Measurements from ENCODE around the gene SPATA45.
A peak's percentile ranks its signal among the peaks of the same experiment; 100 is the strongest.
"Not testable (repeated sequence)": the region's sequence is repeated elsewhere in the genome, so short reads cannot be mapped to it uniquely, and the experiment has no call there.

The SPATA45 gene

DNA sequence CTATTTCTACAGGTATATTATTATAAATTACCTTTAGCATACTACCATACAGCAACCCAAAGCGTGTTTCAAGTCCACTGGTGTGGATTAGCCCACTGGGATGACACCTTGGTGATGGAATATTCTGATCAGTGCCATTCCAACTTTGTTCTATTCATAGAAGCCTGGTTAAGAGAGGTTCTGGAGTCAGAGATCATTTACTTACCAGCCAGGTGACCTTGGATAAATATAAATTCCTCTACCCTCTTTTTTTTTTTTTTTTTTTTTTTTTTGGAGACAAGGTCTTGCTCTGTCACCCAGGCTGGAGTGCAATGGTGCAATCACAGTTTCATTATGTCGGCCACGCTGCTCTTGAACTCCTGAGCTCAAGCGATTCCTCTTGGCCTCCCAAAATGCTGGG lies at the start of gene SPATA45:
SPATA45 (minus strand) TSS at position 101 of the 400 bp plus-strand sequence. CDS start 11,500 bp downstream, outside the sequence.
- no peak for DNase-seq

DNA sequence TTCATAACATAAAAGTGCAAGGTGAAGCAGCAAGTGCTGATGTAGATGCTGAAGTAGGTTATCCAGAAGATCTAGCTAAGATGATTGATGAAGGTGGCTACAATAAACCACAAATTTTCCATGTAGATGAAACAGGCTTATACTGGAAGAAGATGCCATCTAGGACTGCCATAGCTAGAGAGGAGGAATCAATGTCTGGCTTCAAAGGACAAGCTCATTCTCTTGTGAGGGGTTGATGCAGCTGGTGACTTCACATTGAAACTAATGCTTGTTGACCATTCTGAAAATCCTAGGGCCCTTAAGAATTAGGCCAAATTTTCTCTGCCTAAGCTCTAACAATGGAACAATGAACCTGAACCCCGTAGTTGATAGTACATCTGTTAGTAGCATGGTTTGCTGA lies 44.7 kb upstream of the SPATA45 start:
- DNase-seq = no peak

DNA sequence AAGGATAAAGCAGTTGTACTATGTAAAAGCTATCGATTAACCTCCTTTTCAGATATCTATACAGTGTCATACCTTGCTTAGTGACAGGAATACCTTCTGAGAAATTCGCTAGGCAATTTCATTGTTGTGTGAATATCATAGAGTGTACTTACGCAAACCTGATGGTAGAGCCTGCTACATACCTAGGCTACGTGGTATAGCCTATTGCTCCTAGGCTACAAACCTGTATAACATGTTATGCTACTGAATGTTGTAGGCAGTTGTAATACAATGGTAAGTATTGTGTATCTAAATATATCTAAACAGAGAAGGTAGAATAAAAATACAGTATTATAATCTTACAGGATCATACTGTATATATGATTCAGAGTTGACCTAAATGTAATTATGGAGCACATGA lies 37.1 kb upstream of the SPATA45 start:
- DNase-seq = no peak

DNA sequence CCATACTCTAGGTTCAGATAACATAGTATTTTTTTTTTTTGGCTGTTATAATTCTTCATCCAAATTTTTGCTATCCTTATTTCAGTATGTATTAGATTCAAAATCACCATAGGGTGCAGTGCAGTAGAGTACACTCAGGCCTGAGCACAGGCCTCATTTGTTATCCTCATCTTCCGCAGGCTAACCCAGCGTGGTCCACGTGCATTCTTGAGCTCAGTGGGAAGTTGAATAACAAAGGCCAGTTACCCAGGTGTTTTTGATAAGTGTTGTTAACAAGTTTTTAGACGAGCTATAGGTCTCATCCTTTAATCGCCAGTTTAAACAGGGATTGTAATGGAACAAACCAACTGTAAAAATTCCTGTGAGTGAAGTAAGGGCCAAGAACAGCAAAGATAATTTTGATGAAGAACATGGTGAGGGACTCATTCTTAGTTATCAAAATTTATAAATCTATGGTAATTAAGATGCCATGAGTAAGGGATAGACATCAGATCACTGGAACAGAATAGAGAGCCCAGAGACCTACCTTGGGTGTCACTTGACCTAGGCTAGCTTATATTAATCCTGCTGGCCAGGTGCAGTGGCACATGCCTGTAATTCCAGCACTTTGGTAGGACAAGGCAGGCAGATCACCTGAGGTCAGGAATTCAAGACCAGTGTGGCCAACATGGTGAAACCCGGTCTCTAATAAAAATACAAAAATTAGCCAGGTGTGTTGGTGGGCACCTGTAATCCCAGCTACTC lies 32.7 kb upstream of the SPATA45 start:
- no peak for DNase-seq

DNA sequence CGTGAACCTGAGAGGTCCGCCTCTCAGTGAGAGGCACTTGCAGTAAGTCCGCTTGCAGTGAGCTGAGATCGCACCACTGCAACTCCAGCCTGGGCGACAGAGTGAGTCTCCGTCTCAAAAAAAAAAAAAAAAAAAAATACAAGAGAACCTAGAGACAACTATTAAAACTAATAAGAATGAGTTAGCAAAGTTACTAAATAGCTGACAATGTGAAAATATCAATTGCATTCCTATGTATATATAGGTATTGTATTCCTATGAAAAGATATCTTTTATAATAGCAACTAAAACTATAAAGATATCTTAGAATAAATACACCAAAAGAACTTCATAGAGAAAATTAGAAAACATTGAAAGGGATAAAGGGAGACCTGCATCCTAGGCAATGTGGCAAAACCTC lies 31.0 kb upstream of the SPATA45 start:
- DNase-seq = no peak

DNA sequence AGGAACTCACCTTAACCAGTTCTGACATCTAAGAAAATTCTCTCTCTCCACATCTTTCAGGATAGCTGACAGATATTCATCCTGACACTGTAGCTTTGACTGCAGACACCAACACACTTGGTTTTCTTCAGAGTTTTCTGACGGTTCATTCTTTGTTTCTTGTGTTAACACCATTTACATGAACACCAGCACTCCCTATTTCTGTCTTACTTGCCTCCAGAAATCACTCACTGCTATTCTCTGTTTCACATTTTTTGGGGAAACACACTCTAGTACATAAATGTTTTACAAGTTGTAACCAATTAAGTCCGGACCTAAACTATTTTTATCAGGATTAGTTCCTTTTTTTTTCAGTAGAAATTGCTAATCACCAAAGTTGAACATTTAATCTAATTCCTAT lies 26.1 kb upstream of the SPATA45 start:
- DNase-seq = no peak

DNA sequence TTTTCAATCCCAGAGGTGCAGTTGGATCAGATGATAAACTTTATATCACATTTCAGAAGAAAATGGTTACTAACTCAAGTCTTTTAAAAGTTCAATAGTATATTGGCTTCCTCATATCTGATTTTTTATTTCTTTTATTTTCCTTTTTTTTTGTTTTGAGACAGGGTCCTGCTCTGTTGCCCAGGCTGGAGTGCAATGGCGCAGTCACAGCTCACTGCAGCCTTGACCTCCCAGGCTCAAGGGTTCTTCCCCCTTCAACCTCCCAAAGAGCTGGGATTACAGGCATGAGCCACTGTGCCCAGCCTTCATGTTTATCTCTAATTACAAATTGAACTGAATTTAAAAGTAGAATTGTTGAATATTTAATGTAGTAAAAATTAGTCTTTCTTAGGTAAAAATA lies 24.5 kb upstream of the SPATA45 start:
- DNase-seq = no peak

DNA sequence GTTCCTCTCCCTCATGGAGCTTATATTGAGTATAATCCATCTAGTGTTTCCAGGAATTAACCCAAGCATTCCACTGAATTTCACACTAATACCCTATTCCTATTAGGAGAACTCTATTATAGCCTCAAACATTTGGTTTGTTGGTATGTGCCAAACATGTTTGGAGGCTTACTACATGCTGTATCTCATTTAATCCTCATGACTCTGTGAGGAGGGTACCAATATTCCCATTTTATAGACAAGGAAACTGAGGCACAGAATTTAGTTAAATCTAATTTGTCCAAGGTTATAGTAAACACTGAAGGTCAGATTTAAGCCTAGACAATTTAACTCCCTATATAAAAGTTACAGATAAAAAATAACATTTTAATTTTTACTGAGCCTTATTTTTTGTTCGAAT lies 19.7 kb upstream of the SPATA45 start:
- no peak for DNase-seq

DNA sequence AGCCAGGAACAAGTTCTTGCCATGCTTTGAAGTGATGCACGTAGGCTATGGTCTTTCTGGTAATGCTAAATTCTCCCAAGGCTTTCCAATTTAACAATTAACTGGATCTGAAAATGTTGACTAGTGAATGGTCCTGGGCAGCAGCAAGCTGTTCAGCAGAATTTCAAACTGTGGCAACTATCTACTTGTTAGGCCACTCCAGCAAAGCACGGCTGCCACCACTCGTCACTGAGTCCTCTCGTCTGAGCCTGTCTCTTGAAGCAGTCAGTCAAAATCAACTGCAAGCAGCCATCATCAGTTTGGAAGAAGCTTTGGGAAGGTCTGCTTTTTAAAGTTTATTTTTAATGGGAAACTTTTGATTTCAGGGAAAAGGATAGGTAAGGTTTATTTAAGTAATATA lies 16.8 kb upstream of the SPATA45 start:
- DNase-seq = no peak

DNA sequence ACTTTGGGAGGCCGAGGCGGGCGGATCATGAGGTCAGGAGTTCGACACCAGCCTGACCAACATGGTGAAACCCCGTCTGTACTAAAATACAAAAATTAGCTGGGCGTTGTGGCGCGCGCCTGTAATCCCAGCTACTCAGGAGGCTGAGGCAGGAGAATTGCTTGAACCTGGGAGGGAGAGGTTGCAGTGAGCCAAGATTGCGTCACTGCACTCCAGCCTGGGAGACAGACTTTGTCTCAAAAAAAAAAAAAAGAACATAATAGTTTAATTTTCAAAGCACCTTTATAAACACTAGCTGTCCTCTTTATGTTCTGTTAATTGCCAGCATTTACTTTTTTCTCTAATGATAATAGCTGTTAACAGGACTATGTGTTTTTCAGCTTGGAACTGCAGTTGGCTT lies 15.9 kb upstream of the SPATA45 start:
- DNase-seq = not testable (repeated sequence)

DNA sequence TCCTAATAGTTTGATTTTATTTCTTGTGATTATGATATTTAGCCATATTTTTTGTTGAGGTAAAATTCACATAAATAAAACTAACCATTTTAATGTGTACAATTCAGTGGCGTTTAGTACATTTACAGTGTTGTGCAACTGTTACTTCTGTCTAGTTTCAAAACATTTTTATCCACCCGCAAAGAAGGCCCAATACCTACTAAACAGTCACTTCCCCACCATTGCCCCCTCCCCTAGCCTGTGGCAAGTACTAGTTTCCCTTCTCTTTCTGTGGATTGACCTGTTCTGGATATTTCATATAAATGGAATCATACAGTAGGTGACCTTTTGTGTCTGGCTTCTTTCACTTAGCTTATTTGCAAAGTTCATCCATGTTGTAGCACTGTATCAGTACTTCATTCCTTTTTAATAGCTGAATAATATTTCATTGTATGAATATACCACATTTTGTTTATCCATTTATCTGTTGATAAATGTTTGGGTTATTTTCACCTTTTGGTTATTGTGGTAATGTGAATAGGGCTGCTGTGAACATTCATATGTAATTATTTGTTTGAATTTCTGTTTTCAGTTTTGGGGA lies 14.8 kb upstream of the SPATA45 start:
- DNase-seq = no peak

DNA sequence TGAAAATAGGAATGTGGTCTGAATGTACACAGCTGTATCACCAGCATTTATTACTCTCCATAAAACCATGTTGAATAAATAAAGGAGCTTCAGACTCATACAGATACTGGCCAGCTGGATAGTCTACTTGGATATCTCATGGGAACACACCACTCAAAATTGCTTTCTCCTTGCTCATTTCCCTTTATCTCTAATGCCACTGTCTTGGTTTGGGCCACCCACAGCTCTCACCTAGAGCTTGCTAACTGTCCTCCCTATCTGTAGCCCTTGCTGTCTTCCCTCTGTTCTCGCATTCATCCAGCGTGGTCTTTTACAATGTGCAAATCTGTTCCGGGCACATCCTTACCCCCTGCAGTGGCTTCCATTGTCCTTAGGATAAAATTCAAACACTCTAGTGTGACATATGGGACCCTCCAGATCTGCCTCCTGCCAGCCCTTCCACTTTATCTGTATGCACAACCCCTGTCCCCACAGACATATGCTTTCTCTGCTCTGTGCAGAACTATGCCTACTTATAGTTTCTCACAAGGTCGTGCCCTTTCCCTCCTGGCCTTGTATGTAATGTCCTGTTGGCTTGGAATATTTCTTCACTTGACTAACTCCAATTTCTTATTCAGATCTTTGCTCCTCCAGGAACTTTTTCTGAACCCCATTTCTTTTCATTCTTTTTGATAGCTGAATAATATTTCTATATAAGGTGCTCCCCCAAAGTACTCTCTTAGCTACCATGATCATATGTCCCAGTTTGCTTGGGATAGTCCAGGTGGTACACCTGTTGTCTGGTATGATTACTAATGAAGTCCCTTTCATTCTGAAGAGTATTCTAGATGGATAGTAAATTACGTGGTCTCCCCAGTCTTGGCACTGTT lies 13.5 kb upstream of the SPATA45 start:
- DNase-seq = no peak

DNA sequence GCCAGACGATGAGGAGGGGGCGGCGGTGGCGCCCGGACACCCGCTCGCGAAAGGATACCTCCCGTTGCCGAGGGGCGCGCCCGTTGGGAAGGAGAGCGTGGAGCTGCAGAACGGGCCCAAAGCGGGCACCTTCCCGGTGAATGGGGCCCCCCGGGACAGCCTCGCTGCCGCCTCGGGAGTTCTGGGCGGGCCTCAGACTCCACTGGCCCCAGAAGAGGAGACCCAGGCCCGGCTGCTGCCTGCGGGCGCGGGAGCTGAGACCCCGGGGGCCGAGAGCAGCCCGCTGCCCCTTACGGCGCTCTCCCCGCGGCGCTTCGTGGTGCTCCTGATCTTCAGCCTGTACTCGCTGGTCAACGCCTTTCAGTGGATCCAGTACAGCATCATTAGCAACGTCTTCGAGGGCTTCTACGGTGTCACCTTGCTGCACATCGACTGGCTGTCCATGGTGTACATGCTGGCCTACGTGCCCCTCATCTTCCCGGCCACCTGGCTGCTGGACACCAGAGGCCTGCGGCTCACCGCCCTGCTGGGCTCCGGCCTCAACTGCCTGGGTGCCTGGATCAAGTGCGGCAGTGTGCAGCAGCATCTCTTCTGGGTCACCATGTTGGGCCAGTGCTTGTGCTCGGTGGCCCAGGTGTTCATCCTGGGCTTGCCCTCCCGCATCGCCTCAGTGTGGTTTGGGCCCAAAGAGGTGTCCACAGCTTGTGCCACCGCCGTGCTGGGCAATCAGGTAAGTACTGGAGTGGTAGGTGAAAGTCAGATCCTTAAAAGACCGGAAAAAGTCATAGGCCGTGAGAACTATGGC lies 11.2 kb upstream of the SPATA45 start:
- DNase-seq = peak; percentile 12 to 14

DNA sequence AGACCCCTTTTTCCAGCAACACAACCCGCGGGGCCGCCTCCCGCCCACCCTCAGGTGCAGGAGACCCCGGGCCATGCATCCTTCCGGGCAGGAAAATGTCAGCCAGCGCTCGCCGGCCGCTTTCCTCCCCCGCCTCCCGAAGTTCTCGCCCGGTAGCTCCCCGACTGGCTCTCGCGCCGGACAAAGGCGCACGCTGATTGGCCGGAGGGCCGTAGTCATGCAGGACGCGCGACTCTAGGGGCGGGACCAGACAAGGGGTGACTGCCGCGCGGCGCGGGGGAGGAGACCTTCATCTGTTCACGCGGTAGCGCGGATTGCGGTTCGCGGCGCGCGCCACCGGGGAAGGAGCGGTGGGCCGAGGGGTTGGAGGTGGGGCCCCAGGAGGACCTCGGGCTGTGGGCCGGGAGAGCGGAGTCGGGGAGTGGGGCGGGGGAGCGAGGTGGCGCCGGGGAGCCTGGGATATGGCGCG lies 10.6 kb upstream of the SPATA45 start, which contains the start of gene FLVCR1:
FLVCR1 (plus strand) TSS at position 284 of the 469 bp plus-strand sequence; CDS start at position 462, 178 bp downstream.
- peak; percentile 86 to 89 for DNase-seq

DNA sequence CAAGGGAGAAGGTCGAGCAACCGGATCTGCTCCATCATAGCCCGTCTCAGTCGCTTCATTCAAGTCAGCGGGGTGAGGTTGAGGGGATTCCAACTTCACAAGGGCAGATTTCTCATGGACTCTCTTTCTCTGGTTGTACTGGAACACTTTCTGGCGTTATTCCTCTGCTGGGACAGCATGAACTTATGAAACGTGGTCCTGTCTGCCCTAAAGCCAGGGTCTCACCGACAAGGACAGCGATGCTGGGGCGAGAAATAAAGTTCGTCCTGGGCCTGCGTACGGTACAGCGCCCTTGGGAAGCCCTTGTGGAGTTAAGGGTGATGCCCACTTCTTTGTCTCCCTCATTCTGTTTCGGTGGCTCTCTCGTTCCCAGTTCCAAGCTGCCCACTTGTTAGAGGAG lies 9.3 kb upstream of the SPATA45 start:
- DNase-seq = no peak

DNA sequence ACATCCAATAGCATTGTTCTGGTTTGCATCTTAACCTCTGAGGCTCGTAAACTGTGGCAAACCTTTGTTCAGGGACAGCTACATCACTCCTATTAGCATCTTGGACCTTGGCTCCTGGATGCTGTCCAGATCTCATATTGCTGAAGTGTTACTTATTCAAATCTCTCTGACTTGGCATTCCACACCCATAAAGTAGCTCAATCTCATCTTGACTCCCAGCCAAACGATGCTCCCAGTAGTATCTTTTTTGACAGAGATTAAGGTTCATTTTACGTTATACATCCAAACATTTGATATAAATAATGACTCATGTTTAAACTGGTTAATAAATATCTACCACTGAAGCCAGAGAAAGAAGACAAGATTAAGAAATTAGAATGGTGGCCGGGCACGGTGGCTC lies 6.2 kb upstream of the SPATA45 start:
- DNase-seq = no peak

DNA sequence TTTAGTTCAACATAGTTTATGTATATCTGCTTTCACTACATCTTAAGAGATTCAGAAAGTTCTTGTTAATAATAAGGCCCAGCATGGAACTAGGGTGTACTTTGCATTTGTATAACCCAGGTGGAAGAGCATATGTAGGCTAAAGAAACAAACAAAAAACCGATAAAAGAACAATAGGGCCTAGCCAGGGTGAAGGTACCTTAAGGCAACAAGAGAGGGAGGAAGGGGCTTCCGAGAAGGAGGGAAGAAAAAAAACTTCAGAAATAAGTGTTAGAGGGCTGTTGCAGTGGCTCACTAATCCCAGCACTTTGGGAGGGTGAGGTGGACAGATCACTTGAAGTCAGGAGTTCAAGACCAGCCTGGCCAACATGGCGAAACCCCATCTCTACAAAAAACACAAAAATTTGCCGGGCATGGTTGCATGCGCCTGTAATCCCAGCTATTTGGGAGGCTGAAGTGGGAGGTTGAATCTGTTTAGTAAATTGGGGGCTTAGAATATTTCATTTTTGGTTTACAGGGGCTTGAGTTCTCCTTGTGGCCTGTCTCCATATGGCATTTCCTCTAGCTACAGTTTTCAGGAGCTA lies 4.7 kb upstream of the SPATA45 start:
- no peak for DNase-seq

DNA sequence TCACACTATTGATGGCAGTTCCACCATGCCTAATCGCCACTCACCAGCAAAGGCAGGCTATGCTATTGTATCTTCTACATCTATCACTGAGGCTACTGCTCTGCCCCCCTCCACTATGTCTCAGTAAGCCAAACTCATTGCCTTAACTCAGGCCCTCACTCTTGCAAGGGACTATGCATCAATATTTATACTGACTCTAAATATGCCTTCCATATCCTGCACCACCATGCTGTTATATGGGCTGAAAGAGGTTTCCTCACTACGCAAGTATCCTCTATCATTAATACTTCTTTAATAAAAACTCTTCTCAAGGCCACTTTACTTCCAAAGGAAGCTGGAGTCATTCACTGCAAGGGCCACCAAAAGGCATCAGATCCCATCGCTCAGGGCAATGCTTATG lies 2.9 kb downstream of the SPATA45 start:
- not testable (repeated sequence) for DNase-seq

DNA sequence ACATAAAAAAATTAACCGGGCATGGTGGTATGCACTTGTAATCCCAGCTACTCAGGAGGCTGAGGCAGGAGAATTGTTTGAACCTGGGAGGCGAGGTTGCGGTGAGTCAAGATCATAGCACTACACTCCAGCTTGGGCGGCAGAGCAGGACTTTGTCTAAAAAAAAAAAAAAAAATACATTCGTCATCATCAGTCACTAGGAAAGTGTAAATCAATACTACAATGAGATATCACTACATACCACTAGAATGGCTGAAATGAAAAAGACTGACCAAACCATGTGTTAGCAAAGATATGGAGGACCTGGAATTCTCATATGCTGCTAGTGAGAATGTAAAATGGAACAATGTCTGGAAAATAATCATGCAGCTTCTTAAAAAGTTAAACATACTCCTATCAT lies 9.3 kb downstream of the SPATA45 start:
- DNase-seq = no peak

DNA sequence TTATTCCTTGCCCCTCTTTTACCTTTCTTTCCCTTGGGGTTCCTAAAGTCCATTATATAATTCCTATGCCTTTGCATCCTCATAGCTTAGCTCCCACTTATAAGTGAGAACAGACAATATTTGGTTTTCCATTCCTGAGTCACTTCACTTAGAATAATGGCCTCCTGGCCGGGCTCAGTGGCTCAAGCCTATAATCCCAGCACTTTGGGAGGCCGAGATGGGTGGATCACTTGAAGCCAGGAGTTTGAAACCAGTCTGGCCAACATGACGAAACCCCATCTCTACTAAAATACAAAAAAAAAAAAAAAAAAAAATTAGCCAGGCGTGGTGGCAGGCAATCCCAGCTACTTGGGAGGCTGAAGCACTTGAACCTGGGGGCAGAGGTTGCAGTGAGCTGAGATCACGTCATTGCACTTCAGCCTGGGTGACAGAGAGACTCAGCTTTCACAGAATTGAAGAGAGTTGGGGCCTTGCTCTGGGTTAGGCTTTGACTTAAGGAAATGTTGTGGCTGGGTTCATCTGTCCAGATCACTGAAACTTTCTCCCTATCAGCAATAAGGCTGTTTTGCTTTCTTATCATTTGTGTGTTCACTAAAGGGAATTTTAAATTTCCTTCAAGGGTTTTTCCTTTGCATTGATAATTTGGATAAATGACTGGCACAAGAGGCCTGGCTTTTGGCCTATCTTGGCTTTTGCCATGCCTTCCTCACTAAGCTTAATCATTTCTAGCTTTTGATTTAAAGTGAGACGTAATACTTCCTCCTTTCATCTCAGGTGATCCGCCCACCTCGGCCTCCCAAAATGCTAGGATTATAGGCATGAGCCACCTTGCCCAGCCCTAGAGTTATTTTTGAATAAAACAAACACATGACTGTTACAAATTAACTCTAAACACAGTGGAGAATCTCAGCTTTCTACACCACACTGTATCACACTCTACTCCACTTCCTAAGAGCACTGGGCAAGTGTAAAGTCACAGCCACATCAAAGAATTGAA lies 13.9 kb downstream of the SPATA45 start:
- not testable (repeated sequence) for DNase-seq

DNA sequence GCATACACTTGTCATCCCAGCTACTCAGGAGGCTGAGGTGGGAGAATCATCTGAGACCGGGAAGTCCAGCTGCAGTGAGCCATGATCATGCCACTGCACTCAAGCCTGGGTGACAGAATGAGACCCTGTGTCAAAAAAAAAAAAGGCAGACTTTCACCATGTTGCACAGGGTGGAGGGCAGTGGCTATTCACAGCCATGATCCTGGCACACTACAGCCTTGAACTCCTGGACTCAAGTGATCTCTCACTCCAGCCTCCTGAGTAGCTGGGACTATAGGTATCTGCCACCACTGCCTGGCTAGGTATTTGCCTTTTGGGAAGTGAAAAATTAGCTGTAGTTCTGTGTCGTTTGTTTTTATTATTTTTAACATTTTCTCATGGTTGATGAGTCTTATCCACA lies 19.1 kb downstream of the SPATA45 start:
- no peak for DNase-seq

Measured in activated CD4-positive, alpha-beta T cell treated with anti-CD3 and anti-CD28 coated beads for 4 hours (primary cell).